Suprapubic skin (tissue), 4 donors: ENCODE data around the gene TTL. TPM values are rescaled to one million over a fixed set of nuclear protein-coding genes. Genes with fewer than 3 reads are reported as not detected.
"Not testable (repeated sequence)": the region's sequence is repeated elsewhere in the genome, so short reads cannot be mapped to it uniquely, and the experiment has no call there.

ENCODE experiments used
- DNase-seq, 2 donors: peaks; one replicate each; pipeline ENCODE4 v3.0.0-alpha.2; 2019; ENCODE audit warnings: low spot score in 2 of 2
- H3K27ac ChIP-seq: fragments of 200-600 bp; sonication (generic); one replicate; pipeline ENCODE4 v1.5.1; 2019
- H3K27me3 ChIP-seq: fragments of 200-600 bp; sonication (generic); one replicate; pipeline ENCODE4 v1.5.1; 2019
- H3K36me3 ChIP-seq: fragments of 200-600 bp; sonication (generic); one replicate; pipeline ENCODE4 v1.5.1; 2019
- H3K4me1 ChIP-seq: fragments of 200-600 bp; sonication (generic); one replicate; pipeline ENCODE4 v1.5.1; 2019
- H3K4me3 ChIP-seq: fragments of 200-600 bp; sonication (generic); one replicate; pipeline ENCODE4 v1.5.1; 2019; ENCODE audit warnings: mild to moderate bottlenecking
- H3K9me3 ChIP-seq: fragments of 200-600 bp; sonication (generic); one replicate; pipeline ENCODE4 v1.5.1; 2019
- CTCF ChIP-seq, 2 donors: fragments of 200-600 bp in 1 of 2; fragments of 450-650 bp in 1 of 2; sonication (generic) in 1 of 2; IDR thresholded peaks; one replicate each; pipeline ENCODE4 v1.5.1; 2016 to 2019; ENCODE audit warnings: antibody characterized with exemption in 2 of 2, mild to moderate bottlenecking in 1 of 2, moderate library complexity in 1 of 2
- EP300 ChIP-seq: sonication (generic); formaldehyde crosslinking; IDR thresholded peaks from one replicate; pipeline ENCODE4 v1.6.1; 2017; ENCODE audit warnings: antibody characterized with exemption
- POLR2A ChIP-seq, 2 donors: fragments of 450-650 bp; IDR thresholded peaks; one replicate each; pipeline ENCODE4 v1.6.1; 2017; ENCODE audit warnings: antibody characterized with exemption in 2 of 2, mild to moderate bottlenecking in 2 of 2, moderate library complexity in 2 of 2
- POLR2AphosphoS5 ChIP-seq, 3 donors: sonication (generic); formaldehyde crosslinking; IDR thresholded peaks; one replicate each; pipeline ENCODE4 v1.6.1; 2017; ENCODE audit warnings: antibody characterized with exemption in 3 of 3
- WGBS: methylation state at CpG from one replicate; pipeline ENCODE4 v1.1.5; 2018; 5-methylcytosine and 5-hydroxymethylcytosine counted together
- total RNA-seq, 4 donors: library from RNA; depleted of rRNA; stranded (reverse); fragments of >200 nt; gene quantifications; one replicate each; pipeline ENCODE4 v1.1.0, GENCODE V29; 2016

TTL gene
- total RNA-seq, 4 donors from 2014 or later, result 25.9 to 43.7 (median 32.0) TPM

DNA sequence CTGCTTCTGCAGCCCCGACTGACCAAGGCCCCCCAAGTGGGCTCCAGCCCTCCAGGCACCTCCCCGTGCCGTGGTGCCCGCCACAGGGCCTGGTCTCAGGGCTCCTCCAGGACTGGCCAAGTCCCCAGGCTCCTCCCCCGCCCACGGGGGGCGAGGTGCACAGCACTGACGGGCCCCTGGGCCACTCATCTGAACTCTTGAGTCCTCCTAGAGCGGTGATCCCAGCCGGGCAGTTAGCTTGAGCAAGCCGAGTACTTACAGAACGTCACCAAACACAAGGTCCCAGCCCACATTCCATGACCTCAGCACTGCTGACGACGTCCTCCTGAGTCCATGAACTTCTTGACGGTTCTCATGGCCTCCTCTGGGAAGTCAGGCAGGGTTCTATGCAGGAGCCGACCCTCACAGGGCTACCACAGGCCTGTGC is 44.5 kb upstream of the TTL start:
- not testable (repeated sequence) for H3K36me3 ChIP-seq, H3K4me1 ChIP-seq, DNase-seq, H3K4me3 ChIP-seq, H3K9me3 ChIP-seq, H3K27ac ChIP-seq
- H3K27me3 ChIP-seq, result peaks cover 12% of the 10 kb centered on the region
- 77% methylated on average over 7 of the region's 16 CpGs for WGBS

GRCh38 chr2:112438603-112439261 is 43.2 kb upstream of the TTL start:
- not testable (repeated sequence) for H3K36me3 ChIP-seq, DNase-seq, H3K4me3 ChIP-seq, H3K4me1 ChIP-seq, H3K9me3 ChIP-seq, H3K27ac ChIP-seq
- WGBS, result 84% methylated on average over 6 of the region's 6 CpGs
- H3K27me3 ChIP-seq, result peaks cover 12% of the 10 kb centered on the region

- not testable (repeated sequence) for H3K36me3 ChIP-seq, H3K4me1 ChIP-seq, H3K27me3 ChIP-seq, H3K27ac ChIP-seq, H3K4me3 ChIP-seq, DNase-seq, H3K9me3 ChIP-seq
- 89% methylated on average over 1 of the region's 1 CpG for WGBS
Observed at GRCh38 chr2:112444256-112444655, 37.7 kb upstream of the TTL start.

GRCh38 chr2:112449854-112450253 is 32.1 kb upstream of the TTL start:
- DNase-seq, result no peak
- H3K36me3 ChIP-seq, result no peaks in the 10 kb centered on the region
- H3K27me3 ChIP-seq, result no peaks in the 10 kb centered on the region
- no peak overlapping the region for H3K27ac ChIP-seq
- TF ChIP-seq POLR2A (IDR thresholded peaks at IDR 0.05) (no peak), POLR2AphosphoS5 (IDR thresholded peaks at IDR 0.05) (no peak), CTCF (IDR thresholded peaks at IDR 0.05) (no peak), EP300 (no peak)
- H3K4me1 ChIP-seq, result no peaks in the 10 kb centered on the region
- WGBS, result 91% methylated on average over 4 of the region's 4 CpGs
- no peaks in the 10 kb centered on the region for H3K9me3 ChIP-seq
- H3K4me3 ChIP-seq, result no peak overlapping the region

GRCh38 chr2:112451317-112451716 is 30.6 kb upstream of the TTL start:
- no peaks in the 10 kb centered on the region for H3K4me1 ChIP-seq
- WGBS, result 95% methylated on average over 1 of the region's 1 CpG
- no peak overlapping the region for H3K27ac ChIP-seq
- no peak overlapping the region for H3K4me3 ChIP-seq
- no peaks in the 10 kb centered on the region for H3K9me3 ChIP-seq
- no peak for DNase-seq
- no peak for TF ChIP-seq CTCF (IDR thresholded peaks at IDR 0.05)
- TF ChIP-seq EP300, result no peak
- TF ChIP-seq POLR2AphosphoS5 (IDR thresholded peaks at IDR 0.05), result no peak
- no peak for TF ChIP-seq POLR2A (IDR thresholded peaks at IDR 0.05)
- no peaks in the 10 kb centered on the region for H3K27me3 ChIP-seq
- H3K36me3 ChIP-seq, result no peaks in the 10 kb centered on the region

GRCh38 chr2:112454586-112454985 is 27.4 kb upstream of the TTL start:
- Histone ChIP-seq H3K27ac (no peak overlapping the region), H3K27me3 (no peaks in the 10 kb centered on the region), H3K36me3 (no peaks in the 10 kb centered on the region), H3K4me1 (no peaks in the 10 kb centered on the region), H3K9me3 (no peaks in the 10 kb centered on the region), H3K4me3 (no peak overlapping the region)
- TF ChIP-seq EP300, result no peak
- TF ChIP-seq CTCF (IDR thresholded peaks at IDR 0.05), result no peak
- TF ChIP-seq POLR2AphosphoS5 (IDR thresholded peaks at IDR 0.05), result no peak
- TF ChIP-seq POLR2A (IDR thresholded peaks at IDR 0.05), result no peak
- no peak for DNase-seq

DNA sequence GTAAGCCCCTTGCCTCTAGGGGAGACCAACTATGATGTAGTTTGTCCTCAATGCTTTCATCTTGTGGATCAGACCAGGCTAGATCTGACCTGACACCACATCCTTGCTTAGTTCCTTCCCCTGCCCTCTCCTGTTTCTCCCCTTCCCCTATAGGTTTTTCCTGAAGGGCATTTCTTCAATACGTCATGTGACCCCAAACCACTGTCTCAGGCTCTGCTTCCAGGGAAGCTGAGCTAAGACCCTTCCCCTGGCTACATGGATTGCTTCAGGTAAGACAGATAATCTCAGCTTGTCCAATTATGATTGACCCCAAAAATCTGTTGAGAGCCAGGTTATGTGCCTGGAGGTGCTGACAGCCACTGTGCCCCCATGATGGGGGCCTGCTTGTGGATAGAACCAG is 22.6 kb upstream of the TTL start:
- peaks cover 6% of the 10 kb centered on the region for H3K27me3 ChIP-seq
- WGBS, result 89% methylated on average over 1 of the region's 1 CpG
- no peaks in the 10 kb centered on the region for H3K9me3 ChIP-seq
- H3K4me1 ChIP-seq, result no peaks in the 10 kb centered on the region
- no peaks in the 10 kb centered on the region for H3K36me3 ChIP-seq
- H3K4me3 ChIP-seq, result no peak overlapping the region
- TF ChIP-seq EP300 (no peak), POLR2AphosphoS5 (IDR thresholded peaks at IDR 0.05) (no peak), CTCF (IDR thresholded peaks at IDR 0.05) (no peak), POLR2A (IDR thresholded peaks at IDR 0.05) (no peak)
- no peak for DNase-seq
- H3K27ac ChIP-seq, result no peak overlapping the region
